Hindlimb muscle (tissue), 1 donor: ENCODE measurements around the gene SEMA4D. TPM values are rescaled to one million over a fixed set of nuclear protein-coding genes. Genes with fewer than 3 reads are reported as not detected.
"Not testable (repeated sequence)": the region's sequence is repeated elsewhere in the genome, so short reads cannot be mapped to it uniquely, and the experiment has no call there.

Experiments used
- DNase-seq: peaks from one replicate; pipeline ENCODE4 v3.0.0-alpha.2; 2013
- polyA plus RNA-seq: library from polyadenylated mRNA; unstranded; fragments of 120-200 nt; gene quantifications from one replicate; pipeline ENCODE4 v1.2.1, GENCODE V29; 2013; ENCODE audit not compliant: insufficient read length

The SEMA4D gene
- polyA plus RNA-seq, 1 donor = 23.3 TPM

GRCh38 chr9:89347651-89348050 is 150.3 kb downstream of the SEMA4D start:
- no peak for DNase-seq

DNA sequence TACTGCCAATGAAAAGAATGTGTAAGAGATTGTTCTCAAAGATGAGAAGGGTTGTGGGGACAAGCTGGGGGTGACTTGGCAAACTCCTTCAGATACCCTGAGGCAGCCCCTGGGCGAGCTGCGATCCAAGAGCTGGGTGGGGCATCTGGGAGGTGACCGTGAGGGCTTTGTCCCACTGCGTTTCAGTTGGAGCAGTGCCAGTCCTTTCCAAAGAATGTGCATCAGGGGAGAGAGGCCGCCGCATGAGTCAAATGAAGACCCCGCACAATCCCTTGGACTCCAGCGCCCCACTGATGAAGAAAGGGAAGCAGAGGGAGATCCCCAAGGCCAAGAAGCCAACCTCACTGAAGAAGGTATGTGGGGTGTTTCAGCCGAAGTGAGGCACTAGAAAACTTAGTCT is 151.2 kb downstream of the SEMA4D start:
- DNase-seq = no peak

- no peak for DNase-seq
Observed at GRCh38 chr9:89345476-89345875, 152.4 kb downstream of the SEMA4D start.

GRCh38 chr9:89343812-89344211 is 154.1 kb downstream of the SEMA4D start:
- not testable (repeated sequence) for DNase-seq

DNA sequence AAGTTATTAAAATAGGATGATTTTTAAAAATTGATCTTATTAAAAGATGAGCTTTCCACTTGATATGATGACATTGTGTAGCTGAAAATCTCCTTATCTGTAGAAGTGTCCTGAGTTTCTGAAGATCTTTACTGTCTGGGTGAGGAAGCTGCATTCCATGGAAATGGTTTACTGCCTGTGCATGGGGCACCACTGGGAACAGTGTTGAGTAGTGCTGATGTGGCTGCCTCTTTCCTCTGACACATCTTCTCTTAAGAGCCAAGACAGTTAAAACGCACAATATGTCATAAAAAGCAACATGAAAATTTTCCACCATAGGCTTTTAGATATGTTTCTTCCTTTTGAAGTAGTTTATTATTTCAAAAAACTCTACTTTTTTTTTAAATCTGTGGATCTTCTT is 155.0 kb downstream of the SEMA4D start:
- no peak for DNase-seq

- DNase-seq = no peak
Observed at GRCh38 chr9:89342213-89342612, 155.7 kb downstream of the SEMA4D start.

DNA sequence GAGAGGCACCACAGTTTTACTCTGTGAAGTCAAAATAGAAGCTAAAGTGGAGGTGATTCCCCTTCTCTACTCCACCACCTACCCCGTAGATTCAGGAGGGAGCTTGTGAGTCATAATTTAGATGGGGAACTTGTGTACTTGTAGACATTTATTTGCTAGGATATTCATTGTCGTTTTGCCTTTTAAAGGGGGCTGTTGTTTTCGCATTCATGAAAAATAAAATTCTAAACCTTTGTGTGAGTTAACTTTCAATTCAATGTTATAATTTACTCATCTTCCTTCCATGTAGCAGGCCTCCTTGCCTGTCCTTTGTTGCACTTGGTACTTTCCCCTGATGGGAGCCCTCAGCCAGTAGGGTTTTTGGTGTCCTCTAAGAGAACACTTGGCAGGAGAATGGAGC is 157.6 kb downstream of the SEMA4D start:
- DNase-seq = no peak

DNA sequence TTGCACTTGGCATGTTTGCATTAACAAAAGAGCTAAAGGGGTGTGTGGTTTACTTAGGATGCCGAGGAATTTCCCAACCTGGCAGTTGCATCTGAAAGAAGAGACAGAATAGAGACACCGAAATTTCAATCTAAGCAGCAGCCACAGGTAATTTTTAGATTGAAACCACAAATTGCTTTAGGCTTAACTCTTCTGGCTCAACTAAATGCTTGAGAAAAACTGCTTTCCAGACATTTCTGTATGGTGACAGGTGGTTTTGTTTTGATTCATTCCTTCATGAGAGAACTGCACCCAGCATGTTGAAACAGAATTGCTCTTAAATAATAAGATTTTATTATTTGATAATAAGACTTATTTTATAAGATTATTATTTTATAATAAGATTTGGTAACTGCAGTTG is 158.1 kb downstream of the SEMA4D start:
- no peak for DNase-seq

GRCh38 chr9:89330513-89330912 is 167.4 kb downstream of the SEMA4D start:
- DNase-seq = no peak

GRCh38 chr9:89329917-89330316 is 168.0 kb downstream of the SEMA4D start:
- DNase-seq = no peak

DNA sequence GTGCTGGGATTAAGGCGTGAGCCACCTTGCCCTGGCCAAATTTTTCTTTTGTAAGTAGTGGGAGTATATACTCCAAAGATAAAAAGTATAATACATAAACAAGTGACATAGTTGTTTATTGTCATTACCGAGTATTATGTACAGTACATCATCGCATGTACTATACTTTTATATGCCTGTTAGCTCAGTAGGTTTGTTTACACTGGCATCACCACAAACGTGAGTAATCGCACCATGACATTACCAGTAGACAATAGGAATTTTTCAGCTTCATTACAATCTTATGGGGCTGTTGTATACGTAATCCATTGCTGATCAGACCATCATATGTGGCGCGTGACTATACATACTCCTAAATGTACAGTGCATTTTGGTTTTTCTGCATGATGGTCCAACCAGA is 169.8 kb downstream of the SEMA4D start:
- DNase-seq = no peak

- no peak for DNase-seq
Observed at GRCh38 chr9:89325733-89326132, 172.2 kb downstream of the SEMA4D start.

DNA sequence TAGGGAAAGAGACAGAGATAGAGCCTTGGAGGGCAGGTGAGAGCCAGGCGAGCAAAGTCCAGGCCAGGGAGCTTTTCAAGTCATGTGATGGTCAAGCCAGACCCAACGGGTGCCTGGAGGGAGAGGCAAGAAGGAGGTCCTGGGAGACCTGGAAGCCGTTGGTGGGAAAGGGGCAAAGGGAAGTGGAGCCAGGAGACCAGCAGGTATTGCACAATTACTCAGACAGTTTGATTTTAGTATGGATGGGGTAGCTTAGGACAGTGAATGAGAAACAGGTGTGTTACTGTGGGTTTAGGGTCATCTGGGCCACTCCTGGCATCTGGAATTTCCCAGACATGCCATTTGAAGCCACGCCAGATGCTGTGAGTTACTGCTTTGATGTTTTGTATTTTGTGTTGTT is 174.5 kb downstream of the SEMA4D start:
- no peak for DNase-seq

GRCh38 chr9:89319015-89319905 is 178.7 kb downstream of the SEMA4D start:
- DNase-seq = no peak

GRCh38 chr9:89318123-89319014 is 179.5 kb downstream of the SEMA4D start, which contains the start of gene SECISBP2:
SECISBP2 (plus strand) TSS chr9:89318500; CDS start chr9:89318577, 77 bp downstream.
- peak; percentile 99 for DNase-seq

DNA sequence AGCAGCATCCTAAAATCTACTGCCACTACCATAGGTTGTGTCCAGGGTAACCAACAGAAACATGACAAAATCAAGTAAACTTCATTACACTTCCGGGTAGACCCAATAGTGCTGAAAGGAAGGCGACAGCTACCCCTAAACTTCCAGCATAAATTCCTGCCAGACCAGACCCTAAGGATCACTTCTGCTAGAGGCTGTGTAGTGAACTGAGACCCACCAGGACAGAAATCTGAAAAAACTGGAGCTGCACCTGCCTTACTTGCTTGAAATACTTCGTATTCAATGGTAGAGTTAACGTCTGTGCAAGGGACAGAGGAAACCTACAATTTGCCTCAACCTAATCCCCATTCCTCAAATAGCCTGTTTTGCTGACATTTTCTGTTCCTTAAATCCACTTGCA is 180.6 kb downstream of the SEMA4D start:
- no peak for DNase-seq

DNA sequence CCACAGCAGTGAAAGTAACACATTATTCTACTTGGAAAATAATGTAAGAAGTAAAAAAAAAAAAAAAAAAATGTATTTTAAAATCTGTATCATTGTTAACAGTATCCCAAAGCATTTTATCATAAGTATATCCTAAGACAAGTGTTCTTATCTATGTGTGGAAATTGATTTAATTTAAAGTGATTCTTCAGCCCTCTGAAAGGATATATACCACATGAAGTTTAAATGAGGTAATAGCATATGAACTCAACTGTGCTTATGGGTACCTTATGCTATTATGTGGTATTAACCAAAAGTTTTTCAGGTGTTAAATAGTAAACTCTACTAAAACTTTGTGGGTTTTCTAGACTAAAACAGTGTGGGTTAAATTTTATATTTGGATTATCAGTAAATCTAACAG is 182.4 kb downstream of the SEMA4D start:
- no peak for DNase-seq

GRCh38 chr9:89314955-89315354 is 183.0 kb downstream of the SEMA4D start:
- no peak for DNase-seq

DNA sequence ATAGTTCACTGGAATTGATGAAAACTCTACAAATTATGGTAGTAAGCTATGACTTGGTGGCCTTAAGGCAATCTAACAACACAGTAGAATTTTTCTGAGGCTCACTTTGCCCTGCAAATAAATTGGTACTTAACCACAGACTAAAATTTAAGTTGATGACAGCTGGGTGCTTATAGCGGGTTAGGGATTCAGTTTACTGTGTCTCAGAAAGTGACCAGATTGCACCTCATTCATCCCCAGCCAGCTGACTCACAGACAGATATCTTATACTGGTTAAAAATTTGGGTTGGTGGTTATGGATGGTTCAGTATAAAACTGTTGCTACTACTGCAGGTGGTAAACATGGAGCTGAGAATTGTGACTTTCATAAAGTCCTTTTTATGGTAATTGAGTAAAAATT is 184.1 kb downstream of the SEMA4D start:
- no peak for DNase-seq

- DNase-seq = no peak
Observed at GRCh38 chr9:89312222-89312571, 185.7 kb downstream of the SEMA4D start.

- no peak for DNase-seq
Observed at GRCh38 chr9:89311346-89312221, 186.3 kb downstream of the SEMA4D start.
